PC-3 (cell line): ENCODE data around the gene RGL3.

ENCODE experiments used
- CTCF ChIP-seq: fragments of 300-600 bp; sonication (generic); conservative IDR thresholded peaks from 2 replicates; pipeline ENCODE4 v1.5.1; 2017; ENCODE audit warnings: antibody characterized with exemption, low read depth, mild to moderate bottlenecking, low read length
- EZH2 ChIP-seq: fragments of 300-600 bp; sonication (generic); IDR thresholded peaks from one replicate; pipeline ENCODE4 v1.6.1; 2017; ENCODE audit warnings: antibody characterized with exemption, mild to moderate bottlenecking, low read length; ENCODE audit not compliant: unreplicated experiment
- EZH2phosphoT487 ChIP-seq: fragments of 300-600 bp; sonication (generic); IDR thresholded peaks from 2 replicates; pipeline ENCODE4 v1.6.1; 2018; ENCODE audit warnings: mild to moderate bottlenecking, antibody characterized with exemption, low read length, borderline replicate concordance

GRCh38 chr19:11345122-11345803 is 73.9 kb downstream of the RGL3 start:
- no peak for TF ChIP-seq CTCF
- TF ChIP-seq EZH2 = no peak
- no peak for TF ChIP-seq EZH2phosphoT487
